ENCODE results near the gene ZNF350.

Gene ZNF350

DNA sequence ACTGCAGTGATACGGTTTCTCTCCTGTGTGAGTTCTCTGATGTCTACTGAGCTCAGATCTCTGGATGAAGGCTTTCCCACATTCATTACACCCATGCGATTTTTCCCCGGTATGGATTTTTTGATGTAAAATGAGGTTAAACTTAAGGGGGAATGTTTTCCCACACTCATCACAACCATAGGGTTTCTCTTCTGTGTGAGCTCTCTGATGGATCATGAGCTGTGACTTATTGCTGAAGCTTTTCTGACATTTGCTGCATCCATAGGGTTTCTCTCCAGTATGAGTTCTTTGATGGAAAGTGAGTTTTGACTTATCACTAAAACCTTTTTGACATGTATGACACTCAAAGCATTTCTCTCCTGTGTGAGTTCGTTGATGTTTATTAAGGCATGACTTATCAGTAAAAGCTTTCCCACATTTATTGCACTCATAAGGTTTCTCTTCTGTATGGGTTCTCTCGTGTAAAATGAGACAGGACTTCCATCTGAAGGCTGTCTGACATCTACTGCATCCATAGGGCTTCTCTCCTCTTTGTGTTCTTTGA is 71.2 kb downstream of the ZNF350 start:
- DNase-seq (ENCODE audit: low read depth in 1 of 2, low spot score in 1 of 2) = no peak
- no peak for TF ChIP-seq JUND (IDR thresholded peaks at IDR 0.05; ENCODE audit: low read depth)
- in situ Hi-C loops (cut with HindIII; ENCODE audit: low pct_unique_long_range_greater_than_20kb, low sequenced_read_pairs) = no loop called here

Measured in T47D (cell line).